ENCODE measurements around the gene RNU1-1.
"Not testable (repeated sequence)": the region's sequence is repeated elsewhere in the genome, so short reads cannot be mapped to it uniquely, and the experiment has no call there.

The RNU1-1 gene

DNA sequence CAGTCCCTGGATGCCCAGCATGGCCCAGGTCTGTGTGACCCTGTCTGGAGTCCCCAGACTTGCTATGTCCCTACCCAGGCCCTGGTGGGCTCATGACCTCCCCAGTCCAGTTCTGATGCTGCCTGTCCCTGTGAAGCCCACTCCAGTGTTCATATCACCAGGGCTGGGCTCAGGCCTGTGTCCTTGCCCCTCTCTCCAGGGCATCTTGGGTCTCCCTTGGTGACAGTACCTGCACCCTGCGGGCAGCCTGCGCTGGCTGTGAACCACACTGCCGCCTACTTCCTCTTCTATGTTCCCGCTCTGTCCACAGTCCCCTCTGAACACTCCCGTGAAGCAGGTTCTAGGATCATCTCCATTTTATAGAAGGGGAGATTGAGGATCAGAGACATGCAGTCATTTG is 13.1 kb downstream of the RNU1-1 start:
- intact Hi-C loops (cut with DNase I); DNase-seq: not testable (repeated sequence)

DNA sequence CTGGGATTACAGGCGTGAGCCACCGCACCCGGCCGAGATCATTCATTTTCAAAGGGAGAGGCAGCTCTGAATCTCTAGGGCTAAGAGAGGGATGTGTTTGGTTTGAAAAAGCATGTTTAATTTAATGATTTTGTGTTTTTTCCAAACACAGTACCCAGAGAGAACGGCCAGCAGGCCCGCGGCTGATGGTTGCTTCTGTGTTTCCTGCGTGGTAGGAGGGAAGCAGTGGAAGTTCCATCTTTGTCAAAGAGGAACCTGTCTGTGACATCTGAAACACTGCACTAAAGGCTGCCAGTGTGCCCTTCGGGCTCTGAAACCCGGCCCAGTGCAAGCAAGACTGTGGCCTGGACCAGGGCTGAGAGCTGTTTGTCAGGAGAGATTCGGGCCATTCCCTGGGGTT is 13.6 kb downstream of the RNU1-1 start:
- peak in 3 of 42 donors; percentile 20 to 33 (median 30) for DNase-seq
- intact Hi-C loops (cut with DNase I): not testable (repeated sequence)

GRCh38 chr1:16498573-16499413 is 15.3 kb downstream of the RNU1-1 start:
- intact Hi-C loops (cut with DNase I): loop anchor here (5.0 kb wide), 1 partner anchor 56 kb away; the partner anchor contains the start of gene NECAP2
- DNase-seq: peak; percentile 66 to 96 (median 91)

DNA sequence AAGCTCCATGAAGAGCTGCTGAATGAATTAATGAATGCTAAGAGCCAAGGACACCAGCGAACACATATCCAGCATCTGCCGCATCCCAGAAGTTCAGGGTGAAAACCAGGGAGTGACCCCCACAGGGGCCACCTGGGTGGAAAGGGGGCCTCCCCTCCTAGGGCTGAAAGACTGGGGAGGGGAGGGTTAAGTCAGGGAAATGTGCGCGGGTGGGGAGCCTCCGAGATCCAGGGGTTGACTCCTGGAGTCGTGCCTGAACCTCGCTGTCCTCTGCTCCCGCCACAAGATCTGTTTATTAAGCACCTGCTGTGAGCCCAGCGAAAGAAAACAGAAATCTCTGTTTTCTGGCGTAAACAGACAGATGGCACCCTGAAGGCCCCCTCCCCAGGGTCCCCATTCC is 16.0 kb downstream of the RNU1-1 start:
- intact Hi-C loops (cut with DNase I): loop anchor here (5.0 kb wide), 1 partner anchor 56 kb away; the partner anchor contains the start of gene NECAP2
- not testable (repeated sequence) for DNase-seq

DNA sequence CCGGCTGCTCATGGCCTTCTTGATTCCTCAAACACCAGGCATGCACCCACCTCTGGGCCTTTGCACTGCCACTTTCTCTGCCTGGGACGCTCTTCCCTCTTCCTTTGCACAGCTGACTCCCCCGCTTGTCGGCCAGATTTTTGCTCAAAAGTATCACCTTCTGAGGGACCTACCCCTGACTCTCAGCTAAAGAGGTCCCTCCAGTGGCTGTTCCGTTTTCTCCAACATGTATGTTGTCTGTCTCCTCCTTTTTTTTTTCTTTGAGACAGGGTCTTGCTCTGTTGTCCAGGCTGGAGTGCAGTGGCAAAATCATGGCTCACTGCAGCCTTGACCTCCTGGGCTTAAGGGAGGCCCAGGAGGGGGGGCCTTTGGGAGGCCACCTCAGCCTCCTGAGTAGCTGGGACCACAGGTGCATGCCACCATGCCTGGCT is 16.6 kb downstream of the RNU1-1 start:
- intact Hi-C loops (cut with DNase I): loop anchor here (5.0 kb wide), 1 partner anchor 55 kb away; the partner anchor contains the start of gene NECAP2

GRCh38 chr1:16493731-16494130 is 20.4 kb downstream of the RNU1-1 start:
- intact Hi-C loops (cut with DNase I); DNase-seq: not testable (repeated sequence)

More for the DNA sequence above, 16.6 kb downstream of the RNU1-1 start:
- DNase-seq: peak in 17 of 42 donors; percentile 18 to 69 (median 37)

DNA sequence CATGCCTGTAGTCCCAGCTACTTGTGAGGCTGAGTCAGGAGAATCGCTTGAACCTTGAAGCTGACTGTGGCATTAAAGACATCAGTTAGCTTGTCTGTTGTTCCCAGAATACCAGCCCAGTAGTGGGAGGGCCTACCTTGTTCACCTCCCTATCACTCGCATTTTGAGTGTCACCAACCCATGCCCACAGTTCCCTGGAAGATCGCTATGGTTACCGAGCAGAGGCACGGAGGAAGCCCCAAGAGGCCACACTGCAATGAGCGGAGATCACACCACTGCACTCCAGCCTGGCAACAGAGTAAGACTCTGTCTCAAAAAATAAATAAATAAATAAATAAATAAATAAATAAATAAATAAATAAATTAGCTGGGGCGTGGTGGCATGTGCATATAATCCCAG is 21.1 kb downstream of the RNU1-1 start:
- DNase-seq: peak in 40 of 42 donors; percentile 18 to 95 (median 67)
- intact Hi-C loops (cut with DNase I): not testable (repeated sequence)

DNA sequence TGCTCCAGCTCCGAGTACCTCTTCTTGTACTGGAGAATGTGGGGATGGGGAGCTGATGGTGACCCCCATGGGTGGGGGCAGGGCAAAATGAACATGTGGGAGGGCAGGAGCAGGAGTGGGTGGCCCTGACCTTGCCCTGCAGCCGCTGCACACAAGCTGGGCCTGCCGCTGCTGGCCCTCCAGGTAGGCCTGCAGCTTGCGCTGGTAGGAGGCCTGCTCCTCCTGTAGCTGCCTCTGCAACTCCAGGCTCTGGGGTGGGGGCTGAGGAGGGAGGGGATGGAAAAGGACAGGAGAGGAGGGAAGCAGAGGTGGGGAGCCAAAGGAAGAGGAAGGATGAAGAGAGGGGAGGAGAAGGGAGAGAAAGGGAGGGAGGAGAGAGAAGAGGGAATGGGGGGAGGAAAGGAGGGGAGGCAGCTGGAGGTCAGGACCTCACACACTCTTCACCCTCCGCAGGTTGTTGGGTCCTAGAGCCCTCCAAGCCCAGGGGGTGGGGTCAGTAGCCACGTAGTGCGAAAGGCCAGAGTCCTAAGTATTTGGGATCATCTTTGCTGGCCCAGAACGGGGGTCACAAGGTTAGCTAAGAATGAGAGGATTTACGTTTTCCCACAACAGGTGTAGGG is 22.9 kb downstream of the RNU1-1 start:
- DNase-seq: peak in 1 of 42 donors; percentile 15
- intact Hi-C loops (cut with DNase I): no loop called here

GRCh38 chr1:16489195-16489880 is 24.7 kb downstream of the RNU1-1 start:
- peak in 1 of 42 donors; percentile 15 for DNase-seq

GRCh38 chr1:16487011-16487410 is 27.1 kb downstream of the RNU1-1 start:
- intact Hi-C loops (cut with DNase I): not testable (repeated sequence)
- peak in 4 of 42 donors; percentile 46 to 65 (median 55) for DNase-seq

More at GRCh38 chr1:16489195-16489880, 24.7 kb downstream of the RNU1-1 start:
- intact Hi-C loops (cut with DNase I): not testable (repeated sequence)

DNA sequence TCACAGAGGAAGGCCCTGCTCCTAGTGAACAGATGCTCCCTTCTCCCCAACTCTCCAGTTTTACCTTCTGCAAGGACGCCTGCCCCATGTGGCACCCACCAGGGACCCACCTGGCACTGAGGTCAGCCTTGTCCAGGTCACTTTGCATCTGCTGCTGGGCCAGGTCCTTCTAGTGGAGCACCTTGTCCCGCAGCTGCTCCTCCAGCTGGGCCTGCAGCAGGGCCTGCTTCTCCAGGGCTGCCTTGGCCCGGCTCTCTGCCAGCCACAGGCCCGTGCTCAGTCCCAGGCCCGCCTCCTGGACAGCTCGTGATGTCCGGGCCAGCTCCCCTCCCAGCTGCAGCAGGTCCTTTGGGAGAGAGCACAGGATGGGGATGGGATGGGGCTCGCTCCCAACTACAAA is 27.8 kb downstream of the RNU1-1 start:
- intact Hi-C loops (cut with DNase I): not testable (repeated sequence)
- peak in 1 of 42 donors; percentile 15 for DNase-seq

- intact Hi-C loops (cut with DNase I): no loop called here
- DNase-seq: no peak
Observed at GRCh38 chr1:16484931-16485330, 29.2 kb downstream of the RNU1-1 start.

GRCh38 chr1:16484501-16484835 is 29.6 kb downstream of the RNU1-1 start:
- DNase-seq: peak in 1 of 42 donors; percentile 6
- intact Hi-C loops (cut with DNase I): no loop called here

- DNase-seq: peak in 1 of 42 donors; percentile 8
- intact Hi-C loops (cut with DNase I): not testable (repeated sequence)
Observed at GRCh38 chr1:16483639-16484500, 30.2 kb downstream of the RNU1-1 start.

- intact Hi-C loops (cut with DNase I): not testable (repeated sequence)
- peak in 2 of 42 donors; percentile 8 to 24 for DNase-seq
Observed at GRCh38 chr1:16483146-16483545, 30.9 kb downstream of the RNU1-1 start.

DNA sequence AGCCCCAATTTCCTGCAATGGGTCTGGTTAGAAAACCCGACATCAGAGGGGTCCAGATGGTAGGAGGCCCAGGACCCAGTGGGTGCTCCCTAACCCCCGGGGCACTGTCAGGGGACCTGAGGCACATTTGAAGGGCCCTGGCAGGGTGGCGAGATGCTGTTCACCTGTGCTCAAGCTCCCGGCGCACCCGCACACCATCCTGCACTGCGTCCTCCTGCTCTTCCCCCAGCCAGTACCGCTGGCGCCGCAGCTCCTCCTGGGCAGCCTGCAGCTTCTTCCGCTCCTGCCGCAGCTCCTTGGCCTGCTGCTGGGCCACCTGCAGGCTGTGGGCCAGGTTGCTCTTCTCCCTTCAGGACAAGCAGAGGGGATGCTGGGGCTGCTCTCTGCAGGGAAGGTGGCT is 36.0 kb downstream of the RNU1-1 start:
- intact Hi-C loops (cut with DNase I): no loop called here
- DNase-seq: no peak

GRCh38 chr1:16475771-16476770 is 38.0 kb downstream of the RNU1-1 start:
- DNase-seq: peak in 1 of 42 donors; percentile 2
- intact Hi-C loops (cut with DNase I): not testable (repeated sequence)

Data from head of caudate nucleus (tissue), 42 donors.